K562 (cell line): ENCODE data around the gene PSMB7.

Experiments
- ERF ChIP-seq: fragments of 450-650 bp; formaldehyde crosslinking; IDR thresholded peaks from 2 replicates; pipeline ENCODE4 v1.4.0; 2020; ENCODE audit warnings: mild to moderate bottlenecking, mixed read lengths
- NR3C1 ChIP-seq: sonication (generic); formaldehyde crosslinking; IDR thresholded peaks from 2 replicates; pipeline ENCODE4 v1.8.1; 2022; ENCODE audit warnings: missing genetic modification reagents

- no peak for TF ChIP-seq NR3C1 (CRISPR knock-in tag)
- no peak for TF ChIP-seq ERF
Measured at GRCh38 chr9:124423591-124423990, 8.3 kb upstream of the PSMB7 start.
